HCT116 (cell line): ENCODE data around the gene KRT37. TPM values are rescaled to one million over a fixed set of nuclear protein-coding genes. Genes with fewer than 3 reads are reported as not detected.

Experiments
- ATAC-seq: fragments of 200-7000 bp; cut with Tn5 transposase; 2 replicates; pipeline ENCODE4 v1.9.1; 2020; ENCODE audit warnings: mild to moderate bottlenecking, moderate library complexity
- BruUV-seq: library from RNA; stranded (reverse); fragments of 400-500 nt; replicated peaks from 2 replicates; lab custom pipeline; 2021; lab: Mats Ljungman, UMichigan
- CTCF ChIA-PET: fragments of 300-600 bp; sonication (Branson Sonifier 250); formaldehyde crosslinking; loops from one replicate; lab custom pipeline; 2021; ENCODE audit warnings: antibody characterized with exemption; lab: Charles Lee
- POLR2A ChIA-PET: fragments of 300-600, 350-600 bp; sonication (Branson Sonifier 250); formaldehyde crosslinking; loops from one replicate; lab custom pipeline; 2021; ENCODE audit warnings: antibody characterized with exemption; lab: Charles Lee
- RAD21 ChIA-PET, 2 experiments: fragments of 300-600 bp; sonication (Branson Sonifier 250); formaldehyde crosslinking; loops; one replicate each; lab custom pipeline; 2023; ENCODE audit warnings: low total read pairs in 2 of 2; ENCODE audit not compliant: uncharacterized antibody in 2 of 2, unreplicated experiment in 2 of 2, low non-redundant PET in 1 of 2; lab: Charles Lee
- DNase-seq: peaks from one replicate; pipeline ENCODE4 v3.0.0-alpha.2; 2010; ENCODE audit warnings: low read depth, low spot score
- H2AFZ ChIP-seq: fragments of 200-600 bp; shearing (Covaris generic), sonication (generic); 2 replicates; pipeline ENCODE4 v1.6.1; 2017; ENCODE audit warnings: low read depth, mixed run types, mixed read lengths, antibody characterized with exemption, low read length; ENCODE audit not compliant: poor library complexity, severe bottlenecking
- H3K27ac ChIP-seq: 2 replicates; pipeline ENCODE4 v1.5.1; 2012; ENCODE audit warnings: low read depth, low read length
- H3K27me3 ChIP-seq: fragments of 200-600 bp; sonication (generic); 2 replicates; pipeline ENCODE4 v1.6.1; 2016; ENCODE audit warnings: mixed run types, low read length, mixed read lengths; ENCODE audit not compliant: insufficient read depth
- H3K36me3 ChIP-seq, 2 experiments: fragments of 200-500 bp in 1 of 2; fragments of 200-600 bp in 1 of 2; sonication (Bioruptor generic) in 1 of 2; sonication (generic) in 1 of 2; 2 replicates each; pipeline versions ENCODE4 v1.5.1 to v1.6.1; 2014 to 2016; ENCODE audit warnings: low read length in 2 of 2, inconsistent platforms in 1 of 2, mixed read lengths in 1 of 2, mixed run types in 1 of 2; ENCODE audit not compliant: insufficient read depth in 2 of 2, control insufficient read depth in 1 of 2
- H3K4me1 ChIP-seq, 2 experiments: fragments of 200-600 bp in 1 of 2; sonication (generic) in 1 of 2; 2 replicates each; pipeline versions ENCODE4 v1.5.1 to v1.6.1; 2012 to 2017; ENCODE audit warnings: low read length in 2 of 2, inconsistent platforms in 1 of 2, mild to moderate bottlenecking in 1 of 2, mixed read lengths in 1 of 2, mixed run types in 1 of 2, moderate library complexity in 1 of 2; ENCODE audit not compliant: insufficient read depth in 2 of 2, control insufficient read depth in 1 of 2
- H3K4me2 ChIP-seq: fragments of 200-600 bp; sonication (generic); 2 replicates; pipeline ENCODE4 v1.6.1; 2017; ENCODE audit warnings: mixed run types, low read length, mixed read lengths
- H3K4me3 ChIP-seq, 2 experiments: fragments of 200-600 bp in 1 of 2; sonication (generic) in 1 of 2; replicated peaks in 1 of 2; 2 replicates each; pipeline ENCODE4 v1.5.1; 2011 to 2016; ENCODE audit warnings: low read length in 2 of 2, control low read depth in 1 of 2, low read depth in 1 of 2, mild to moderate bottlenecking in 1 of 2, mixed read lengths in 1 of 2, mixed run types in 1 of 2
- H3K79me2 ChIP-seq: fragments of 200-600 bp; sonication (generic); 2 replicates; pipeline ENCODE4 v1.6.1; 2017; ENCODE audit warnings: mild to moderate bottlenecking, mixed run types, low read length, moderate library complexity, mixed read lengths; ENCODE audit not compliant: insufficient read depth
- H3K9ac ChIP-seq: fragments of 200-600 bp; sonication (generic); 2 replicates; pipeline ENCODE4 v1.6.1; 2016; ENCODE audit warnings: low read length, mixed read lengths
- H3K9me2 ChIP-seq: fragments of 200-600 bp; sonication (generic), shearing (Covaris generic); 2 replicates; pipeline ENCODE4 v1.6.1; 2017; ENCODE audit warnings: mixed run types, mild to moderate bottlenecking, moderate library complexity; ENCODE audit not compliant: insufficient read depth
- H3K9me3 ChIP-seq, 2 experiments: fragments of 200-500 bp in 1 of 2; fragments of 200-600 bp in 1 of 2; sonication (Bioruptor generic) in 1 of 2; sonication (generic) in 1 of 2; 2 replicates each; pipeline ENCODE4 v1.6.1; 2014 to 2017; ENCODE audit warnings: low read length in 2 of 2, mixed read lengths in 2 of 2, inconsistent platforms in 1 of 2, low read depth in 1 of 2, mild to moderate bottlenecking in 1 of 2, mixed run types in 1 of 2, moderate library complexity in 1 of 2; ENCODE audit not compliant: control insufficient read depth in 1 of 2, insufficient read depth in 1 of 2
- H4K20me1 ChIP-seq: fragments of 200-600 bp; sonication (generic), shearing (Covaris generic); 2 replicates; pipeline ENCODE4 v1.6.1; 2017; ENCODE audit warnings: mixed run types, mild to moderate bottlenecking, moderate library complexity; ENCODE audit not compliant: insufficient read depth
- ATF3 ChIP-seq: IDR thresholded peaks from 2 replicates; pipeline ENCODE4 v1.6.1; 2012
- CEBPB ChIP-seq: IDR thresholded peaks from 2 replicates; pipeline ENCODE4 v1.6.1; 2012; ENCODE audit warnings: low read depth
- CTCF ChIP-seq, 3 experiments: fragments of 200-600 bp in 1 of 3; sonication (generic) in 1 of 3; IDR thresholded peaks in 2 of 3; conservative IDR thresholded peaks in 1 of 3; 2 replicates each; pipeline ENCODE4 v1.5.1; 2012 to 2017; ENCODE audit warnings: low read depth in 2 of 3, low read length in 2 of 3, antibody characterized with exemption in 1 of 3, borderline replicate concordance in 1 of 3, control low read depth in 1 of 3, mild to moderate bottlenecking in 1 of 3, mixed read lengths in 1 of 3, mixed run types in 1 of 3, moderate library complexity in 1 of 3; ENCODE audit not compliant: insufficient read depth in 1 of 3
- EGR1 ChIP-seq: IDR thresholded peaks from 2 replicates; pipeline ENCODE4 v1.6.1; 2012; ENCODE audit warnings: low read depth
- POLR2A ChIP-seq: IDR thresholded peaks from 2 replicates; pipeline ENCODE4 v1.7.0; 2011; ENCODE audit warnings: borderline replicate concordance; ENCODE audit not compliant: insufficient read depth, insufficient read length; ENCODE audit errors: extremely low read depth
- REST ChIP-seq: IDR thresholded peaks from 2 replicates; pipeline ENCODE4 v1.6.1; 2012; ENCODE audit warnings: low read depth
- SRF ChIP-seq: IDR thresholded peaks from 2 replicates; pipeline ENCODE4 v1.6.1; 2012; ENCODE audit warnings: low read depth
- YY1 ChIP-seq: IDR thresholded peaks from 2 replicates; pipeline ENCODE4 v1.6.1; 2011; ENCODE audit warnings: low read length, low read depth, moderate library complexity, mild to moderate bottlenecking; ENCODE audit not compliant: insufficient replicate concordance; ENCODE audit errors: extremely low read depth
- ZBTB33 ChIP-seq: IDR thresholded peaks from 2 replicates; pipeline ENCODE4 v1.6.1; 2011; ENCODE audit warnings: mild to moderate bottlenecking, low read length, moderate library complexity; ENCODE audit not compliant: insufficient replicate concordance; ENCODE audit errors: extremely low read depth
- ZNF274 ChIP-seq: fragments of 200-500 bp; sonication (Bioruptor generic); IDR thresholded peaks from 2 replicates; pipeline ENCODE4 v1.6.1; 2014; ENCODE audit warnings: mild to moderate bottlenecking, low read depth, low read length, inconsistent platforms
- intact Hi-C: fragments of 100-400 bp; cut with micrococcal nuclease; formaldehyde crosslinking; loops from 2 replicates; pipeline ENCODE4 v1.10.0; 2022
- total RNA-seq: library from RNA; stranded (reverse); gene quantifications from one replicate; pipeline ENCODE4 v1.2.1, GENCODE V29; 2021; ENCODE audit not compliant: unreplicated experiment

The KRT37 gene
- total RNA-seq, 1 experiment from 2014 or later: not detected

- POLR2A ChIA-PET: no interaction called here
- Histone ChIP-seq H3K4me2 (no peak overlapping the region), H3K36me3 (no peaks in the 10 kb centered on the region), H3K9ac (no peak overlapping the region), H3K4me1 (peaks cover 15 to 41% of the 10 kb centered on the region in 2 experiments), H2AFZ (no peak overlapping the region), H3K9me3 (no peaks in the 10 kb centered on the region), H3K27ac (no peak overlapping the region), H3K27me3 (no peaks in the 10 kb centered on the region), H3K79me2 (no peaks in the 10 kb centered on the region), H4K20me1 (no peaks in the 10 kb centered on the region), H3K9me2 (no peaks in the 10 kb centered on the region), H3K4me3 (no peak overlapping the region)
- RAD21 ChIA-PET: no interaction called here
- DNase-seq (no peak), ATAC-seq (no peak)
- no peak for TF ChIP-seq YY1
- TF ChIP-seq SRF: no peak
- TF ChIP-seq CEBPB: no peak
- TF ChIP-seq POLR2A: no peak
- no peak for TF ChIP-seq CTCF (IDR thresholded peaks at IDR 0.05 in 2 of 3, conservative IDR thresholded peaks at IDR 0.05 in 1 of 3; ENCODE audit: borderline replicate concordance in 1 of 3, insufficient read depth in 1 of 3, low read depth in 2 of 3, low read length in 2 of 3)
- TF ChIP-seq ZNF274: no peak
- no peak for TF ChIP-seq REST
- no peak for TF ChIP-seq EGR1
- TF ChIP-seq ATF3: no peak
- TF ChIP-seq ZBTB33: no peak
- BruUV-seq: no TSS peak
- intact Hi-C loops: loop anchor here (10.0 kb wide), 1 partner anchor 75 kb away; no protein-coding TSS in a partner anchor
- CTCF ChIA-PET: no interaction called here
These were observed 4.7 kb downstream of the KRT37 start for GRCh38 chr17:41419716-41420115.
